Mesenchymal stem cell (in vitro differentiated cells and primary cell): ENCODE results near the gene SYT15.

Experiments used
- DNase-seq: peaks from one replicate; pipeline ENCODE4 v3.0.0-alpha.2; 2013
- H2AFZ ChIP-seq: one replicate; pipeline ENCODE4 v1.6.1; 2013; ENCODE audit warnings: low read depth, mild to moderate bottlenecking, control low read depth, inconsistent platforms, low read length, moderate library complexity
- H2AK5ac ChIP-seq: 2 replicates; pipeline ENCODE4 v1.6.1; 2013; ENCODE audit warnings: low read length, moderate library complexity, mild to moderate bottlenecking, inconsistent platforms; ENCODE audit not compliant: severe bottlenecking
- H2BK120ac ChIP-seq: one replicate; pipeline ENCODE4 v1.6.1; 2013; ENCODE audit warnings: low read depth, mild to moderate bottlenecking, inconsistent platforms, low read length, moderate library complexity
- H2BK12ac ChIP-seq, 2 experiments: one replicate each; pipeline ENCODE4 v1.6.1; 2013; ENCODE audit warnings: inconsistent platforms in 2 of 2, low read length in 2 of 2, mild to moderate bottlenecking in 2 of 2, moderate library complexity in 2 of 2, control low read depth in 1 of 2
- H2BK15ac ChIP-seq: one replicate; pipeline ENCODE4 v1.6.1; 2013; ENCODE audit warnings: mild to moderate bottlenecking, low read depth, inconsistent platforms; ENCODE audit not compliant: poor library complexity, severe bottlenecking
- H2BK5ac ChIP-seq: 2 replicates; pipeline ENCODE4 v1.6.1; 2013; ENCODE audit warnings: low read depth, mild to moderate bottlenecking, low read length, control low read depth, inconsistent platforms; ENCODE audit not compliant: poor library complexity, severe bottlenecking
- H3K14ac ChIP-seq, 2 experiments: one replicate each; pipeline ENCODE4 v1.6.1; 2013; ENCODE audit warnings: inconsistent platforms in 2 of 2, low read length in 2 of 2, control low read depth in 1 of 2, mild to moderate bottlenecking in 1 of 2, moderate library complexity in 1 of 2
- H3K18ac ChIP-seq, 2 experiments: one replicate each; pipeline ENCODE4 v1.6.1; 2013; ENCODE audit warnings: inconsistent platforms in 2 of 2, low read length in 2 of 2, control low read depth in 1 of 2, low read depth in 1 of 2, mild to moderate bottlenecking in 1 of 2
- H3K23ac ChIP-seq, 2 experiments: one replicate each; pipeline ENCODE4 v1.6.1; 2013; ENCODE audit warnings: inconsistent platforms in 2 of 2, low read length in 2 of 2, mild to moderate bottlenecking in 2 of 2, moderate library complexity in 2 of 2, control low read depth in 1 of 2
- H3K27ac ChIP-seq: 2 replicates; pipeline ENCODE4 v1.5.1; 2013; ENCODE audit warnings: mild to moderate bottlenecking, moderate library complexity, low read length, control low read depth, inconsistent platforms; ENCODE audit not compliant: poor library complexity, severe bottlenecking
- H3K27me3 ChIP-seq, 2 experiments: 2 replicates each; pipeline versions ENCODE4 v1.6.1 to v1.7.0; 2013; ENCODE audit warnings: low read length in 2 of 2, mild to moderate bottlenecking in 2 of 2, moderate library complexity in 2 of 2, control low read depth in 1 of 2, inconsistent platforms in 1 of 2; ENCODE audit not compliant: control insufficient read depth in 1 of 2, insufficient read depth in 1 of 2
- H3K36me3 ChIP-seq, 2 experiments: 2 replicates each; pipeline versions ENCODE4 v1.6.1 to v1.7.0; 2013; ENCODE audit warnings: low read length in 2 of 2, control low read depth in 1 of 2, inconsistent platforms in 1 of 2, low read depth in 1 of 2, mild to moderate bottlenecking in 1 of 2; ENCODE audit not compliant: insufficient read depth in 2 of 2, control insufficient read depth in 1 of 2
- H3K4ac ChIP-seq, 2 experiments: one replicate each; pipeline ENCODE4 v1.6.1; 2013; ENCODE audit warnings: inconsistent platforms in 2 of 2, low read length in 2 of 2, mild to moderate bottlenecking in 2 of 2, moderate library complexity in 2 of 2, control low read depth in 1 of 2, low read depth in 1 of 2
- H3K4me1 ChIP-seq: 2 replicates; pipeline ENCODE4 v1.6.1; 2013; ENCODE audit warnings: low read depth, low read length, control low read depth; ENCODE audit not compliant: control insufficient read depth, insufficient read depth
- H3K4me2 ChIP-seq: 2 replicates; pipeline ENCODE4 v1.6.1; 2013; ENCODE audit warnings: low read length, mild to moderate bottlenecking, inconsistent platforms; ENCODE audit not compliant: poor library complexity, severe bottlenecking
- H3K4me3 ChIP-seq, 2 experiments: 2 replicates each; pipeline versions ENCODE4 v1.5.1 to v1.7.0; 2013; ENCODE audit warnings: low read length in 2 of 2, mild to moderate bottlenecking in 2 of 2, control low read depth in 1 of 2, low read depth in 1 of 2; ENCODE audit not compliant: insufficient read depth in 1 of 2
- H3K79me1 ChIP-seq: replicated peaks from 2 replicates; pipeline ENCODE4 v1.6.1; 2013; ENCODE audit warnings: mild to moderate bottlenecking, control low read depth, low read length, inconsistent platforms; ENCODE audit not compliant: poor library complexity, severe bottlenecking
- H3K9ac ChIP-seq: 2 replicates; pipeline ENCODE4 v1.7.0; 2013; ENCODE audit warnings: mild to moderate bottlenecking, low read length, moderate library complexity
- H3K9me3 ChIP-seq: 2 replicates; pipeline ENCODE4 v1.7.0; 2013; ENCODE audit warnings: mild to moderate bottlenecking, low read length; ENCODE audit not compliant: control insufficient read depth
- H4K8ac ChIP-seq: one replicate; pipeline ENCODE4 v1.6.1; 2013; ENCODE audit warnings: inconsistent platforms, mild to moderate bottlenecking, low read length, moderate library complexity
- H4K91ac ChIP-seq: one replicate; pipeline ENCODE4 v1.6.1; 2013; ENCODE audit warnings: mild to moderate bottlenecking, low read length, inconsistent platforms
- WGBS: methylation state at CpG from one replicate; pipeline ENCODE4 v1.1.7; 2013; ENCODE audit warnings: mixed read lengths; 5-methylcytosine and 5-hydroxymethylcytosine counted together

SYT15 gene

GRCh38 chr10:46558392-46559185, 20.3 kb upstream of the SYT15 start:
- H2BK12ac ChIP-seq, result no peak overlapping the region
- no peak overlapping the region for H3K4ac ChIP-seq
- H3K79me1 ChIP-seq, result no peaks in the 10 kb centered on the region
- WGBS, result 84% methylated on average over 9 of the region's 9 CpGs
- H3K27ac ChIP-seq, result no peak overlapping the region
- H2BK120ac ChIP-seq, result no peak overlapping the region
- no peak for DNase-seq
- H3K18ac ChIP-seq, result no peak overlapping the region
- H3K4me3 ChIP-seq, result no peak overlapping the region
- H4K8ac ChIP-seq, result no peak overlapping the region
- H2BK5ac ChIP-seq, result no peak overlapping the region
- no peaks in the 10 kb centered on the region for H3K36me3 ChIP-seq
- H2AFZ ChIP-seq, result no peak overlapping the region
- H3K14ac ChIP-seq, result peak overlapping the region in 1 of 2 experiments; percentile 22
- peaks cover 62 to 72% of the 10 kb centered on the region in 2 experiments for H3K27me3 ChIP-seq
- H2BK15ac ChIP-seq, result no peak overlapping the region
- H3K4me1 ChIP-seq, result peaks cover 20% of the 10 kb centered on the region
- no peak overlapping the region for H3K23ac ChIP-seq
- no peak overlapping the region for H3K4me2 ChIP-seq
- H3K9ac ChIP-seq, result no peak overlapping the region
- no peak overlapping the region for H2AK5ac ChIP-seq
- no peak overlapping the region for H4K91ac ChIP-seq
- no peaks in the 10 kb centered on the region for H3K9me3 ChIP-seq

- no peak overlapping the region for H2AFZ ChIP-seq
These were observed 19.7 kb upstream of the SYT15 start for GRCh38 chr10:46559231-46559671.

GRCh38 chr10:46560381-46560780, 18.5 kb upstream of the SYT15 start:
- Histone ChIP-seq H2BK12ac (no peak overlapping the region), H3K27me3 (peaks cover 54% of the 10 kb centered on the region in 2 experiments), H2AK5ac (no peak overlapping the region), H3K27ac (no peak overlapping the region), H3K4me2 (no peak overlapping the region), H3K14ac (no peak overlapping the region), H3K79me1 (no peaks in the 10 kb centered on the region), H4K91ac (no peak overlapping the region), H3K23ac (no peak overlapping the region), H2BK120ac (no peak overlapping the region), H2BK5ac (no peak overlapping the region), H3K36me3 (no peaks in the 10 kb centered on the region), H3K4ac (no peak overlapping the region), H3K9ac (no peak overlapping the region), H3K4me3 (no peak overlapping the region), H2BK15ac (no peak overlapping the region), H4K8ac (no peak overlapping the region), H3K9me3 (no peaks in the 10 kb centered on the region), H3K18ac (no peak overlapping the region), H3K4me1 (peaks cover 18% of the 10 kb centered on the region), H2AFZ (no peak overlapping the region)
- 74% methylated on average over 5 of the region's 5 CpGs for WGBS
- DNase-seq, result no peak

More at GRCh38 chr10:46559231-46559671, 19.7 kb upstream of the SYT15 start:
- H3K23ac ChIP-seq, result no peak overlapping the region
- no peak overlapping the region for H3K4me2 ChIP-seq
- H4K8ac ChIP-seq, result no peak overlapping the region
- no peak overlapping the region for H2BK12ac ChIP-seq
- H3K14ac ChIP-seq, result no peak overlapping the region
- no peak overlapping the region for H3K4ac ChIP-seq
- H3K27me3 ChIP-seq, result peaks cover 60 to 66% of the 10 kb centered on the region in 2 experiments
- 82% methylated on average over 5 of the region's 5 CpGs for WGBS
- no peak overlapping the region for H4K91ac ChIP-seq
- no peaks in the 10 kb centered on the region for H3K36me3 ChIP-seq
- no peak overlapping the region for H2AK5ac ChIP-seq
- no peak overlapping the region for H2BK5ac ChIP-seq
- H3K27ac ChIP-seq, result no peak overlapping the region
- peaks cover 20% of the 10 kb centered on the region for H3K4me1 ChIP-seq
- no peak overlapping the region for H3K9ac ChIP-seq
- no peaks in the 10 kb centered on the region for H3K79me1 ChIP-seq
- no peak overlapping the region for H3K18ac ChIP-seq
- H2BK15ac ChIP-seq, result no peak overlapping the region
- H3K4me3 ChIP-seq, result no peak overlapping the region
- DNase-seq, result no peak
- no peak overlapping the region for H2BK120ac ChIP-seq
- H3K9me3 ChIP-seq, result no peaks in the 10 kb centered on the region

GRCh38 chr10:46560952-46561351, 18.0 kb upstream of the SYT15 start:
- Histone ChIP-seq H2BK120ac (no peak overlapping the region), H3K4me2 (no peak overlapping the region), H3K79me1 (no peaks in the 10 kb centered on the region), H3K4ac (no peak overlapping the region), H3K14ac (no peak overlapping the region), H3K36me3 (no peaks in the 10 kb centered on the region), H3K27ac (no peak overlapping the region), H3K27me3 (peaks cover 48 to 49% of the 10 kb centered on the region in 2 experiments), H3K18ac (no peak overlapping the region), H2BK15ac (no peak overlapping the region), H3K4me1 (peaks cover 12% of the 10 kb centered on the region), H4K8ac (no peak overlapping the region), H2BK12ac (no peak overlapping the region), H2BK5ac (no peak overlapping the region), H3K9me3 (no peaks in the 10 kb centered on the region), H4K91ac (peak overlapping the region; percentile 22), H3K23ac (peak overlapping the region in 1 of 2 experiments; percentile 20), H2AK5ac (no peak overlapping the region), H3K4me3 (no peak overlapping the region), H3K9ac (no peak overlapping the region), H2AFZ (no peak overlapping the region)
- 48% methylated on average over 1 of the region's 1 CpG for whole genome bisulfite sequencing
- no peak for DNase-seq
